ENCODE data around the gene KCNE1. TPM values are rescaled to one million over a fixed set of nuclear protein-coding genes. Genes with fewer than 3 reads are reported as not detected.
A peak's percentile ranks its signal among the peaks of the same experiment; 100 is the strongest.

KCNE1 gene
- total RNA-seq, 2 donors from 2014 or later, result 0.78 to 3.8 TPM

DNA sequence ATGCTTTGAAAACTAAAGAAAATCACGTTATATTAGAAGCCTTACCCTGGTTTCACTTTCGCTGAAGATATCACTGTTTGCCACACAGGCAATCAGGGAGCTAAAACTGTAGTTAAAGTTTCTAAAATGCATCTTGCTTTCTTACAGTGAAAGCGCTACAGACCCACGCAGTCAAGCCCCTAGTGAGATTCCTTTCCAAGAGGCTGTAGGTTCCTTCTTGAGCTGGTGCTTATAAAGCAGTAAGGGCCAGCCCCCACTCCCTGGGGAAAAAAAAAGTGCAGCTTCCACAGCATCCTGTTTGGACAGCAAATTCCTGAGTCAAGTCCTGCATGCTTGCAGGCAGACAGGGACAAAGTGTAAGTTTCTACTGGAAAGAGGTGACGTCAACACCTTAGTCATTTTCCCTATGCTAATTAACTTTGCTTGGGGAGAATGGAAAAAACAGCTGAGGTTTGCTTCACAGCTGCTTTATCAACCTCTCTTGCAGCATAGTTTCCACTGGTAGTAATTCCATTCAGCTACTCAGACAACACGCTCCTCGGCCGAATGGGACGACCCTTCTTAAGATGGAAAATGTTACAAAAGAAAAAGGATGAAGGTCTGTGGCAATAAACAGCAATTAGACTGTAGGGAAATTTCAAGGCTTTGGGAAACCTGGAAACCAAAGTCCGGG, 14.7 kb upstream of the KCNE1 start:
- Histone ChIP-seq H3K36me3 (no peaks in the 10 kb centered on the region), H3K9me3 (peaks cover 0 to 3% of the 10 kb centered on the region in 2 donors), H3K27ac (peak overlapping the region; percentile 84 to 87), H3K27me3 (no peaks in the 10 kb centered on the region), H3K4me3 (peak overlapping the region; percentile 37 to 45), H3K4me1 (peaks cover 0 to 77% of the 10 kb centered on the region in 2 donors)
- TF ChIP-seq, protein P1, sequence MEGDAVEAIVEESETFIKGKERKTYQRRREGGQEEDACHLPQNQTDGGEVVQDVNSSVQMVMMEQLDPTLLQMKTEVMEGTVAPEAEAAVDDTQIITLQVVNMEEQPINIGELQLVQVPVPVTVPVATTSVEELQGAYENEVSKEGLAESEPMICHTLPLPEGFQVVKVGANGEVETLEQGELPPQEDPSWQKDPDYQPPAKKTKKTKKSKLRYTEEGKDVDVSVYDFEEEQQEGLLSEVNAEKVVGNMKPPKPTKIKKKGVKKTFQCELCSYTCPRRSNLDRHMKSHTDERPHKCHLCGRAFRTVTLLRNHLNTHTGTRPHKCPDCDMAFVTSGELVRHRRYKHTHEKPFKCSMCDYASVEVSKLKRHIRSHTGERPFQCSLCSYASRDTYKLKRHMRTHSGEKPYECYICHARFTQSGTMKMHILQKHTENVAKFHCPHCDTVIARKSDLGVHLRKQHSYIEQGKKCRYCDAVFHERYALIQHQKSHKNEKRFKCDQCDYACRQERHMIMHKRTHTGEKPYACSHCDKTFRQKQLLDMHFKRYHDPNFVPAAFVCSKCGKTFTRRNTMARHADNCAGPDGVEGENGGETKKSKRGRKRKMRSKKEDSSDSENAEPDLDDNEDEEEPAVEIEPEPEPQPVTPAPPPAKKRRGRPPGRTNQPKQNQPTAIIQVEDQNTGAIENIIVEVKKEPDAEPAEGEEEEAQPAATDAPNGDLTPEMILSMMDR (IDR thresholded peaks at IDR 0.05), result no peak
- peak; percentile 93 for DNase-seq (ENCODE audit: low spot score)

DNA sequence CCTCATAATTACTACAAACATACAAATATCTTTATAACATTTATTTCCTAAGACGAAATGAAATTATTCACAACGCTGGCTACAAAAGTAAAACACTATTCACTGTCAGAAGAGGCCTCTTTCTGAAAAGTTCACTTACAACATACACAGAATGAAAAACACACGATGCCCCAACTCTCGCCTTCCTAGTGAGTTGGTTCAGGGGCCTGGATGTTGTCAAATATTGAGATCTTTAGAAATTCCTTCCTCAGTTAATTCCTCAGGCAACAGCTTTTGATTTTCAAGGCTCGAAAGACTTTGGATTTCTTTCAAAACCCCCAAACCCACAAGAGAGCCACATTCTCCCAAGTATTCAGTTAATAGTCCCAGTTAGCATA, 14.2 kb upstream of the KCNE1 start:
- DNase-seq (ENCODE audit: low spot score), result no peak
- H3K27me3 ChIP-seq, result no peaks in the 10 kb centered on the region
- peak overlapping the region; percentile 37 to 45 for H3K4me3 ChIP-seq
- TF ChIP-seq, protein P1 (IDR thresholded peaks at IDR 0.05), result no peak
- H3K9me3 ChIP-seq, result peaks cover 0 to 3% of the 10 kb centered on the region in 2 donors
- H3K4me1 ChIP-seq, result peaks cover 0 to 75% of the 10 kb centered on the region in 2 donors
- peaks cover 5% of the 10 kb centered on the region for H3K36me3 ChIP-seq
- peak overlapping the region; percentile 84 to 87 for H3K27ac ChIP-seq

- peaks cover 0 to 73% of the 10 kb centered on the region in 2 donors for H3K4me1 ChIP-seq
Observed at GRCh38 chr21:34524646-34525601, 12.9 kb upstream of the KCNE1 start.

GRCh38 chr21:34523019-34523555, 11.1 kb upstream of the KCNE1 start:
- Histone ChIP-seq H3K4me3 (no peak overlapping the region), H3K27ac (peak overlapping the region in 1 of 2 donors; percentile 33), H3K9me3 (peaks cover 0 to 3% of the 10 kb centered on the region in 2 donors), H3K4me1 (peaks cover 0 to 68% of the 10 kb centered on the region in 2 donors), H3K27me3 (no peaks in the 10 kb centered on the region), H3K36me3 (peaks cover 29% of the 10 kb centered on the region)
- TF ChIP-seq, protein P1 (IDR thresholded peaks at IDR 0.05), result no peak
- no peak for DNase-seq (ENCODE audit: low spot score)

More at GRCh38 chr21:34524646-34525601, 12.9 kb upstream of the KCNE1 start:
- peak overlapping the region in 1 of 2 donors; percentile 45 for H3K4me3 ChIP-seq
- H3K36me3 ChIP-seq, result peaks cover 18% of the 10 kb centered on the region
- peak; percentile 61 for DNase-seq (ENCODE audit: low spot score)
- H3K9me3 ChIP-seq, result peaks cover 0 to 3% of the 10 kb centered on the region in 2 donors
- TF ChIP-seq, protein P1 (IDR thresholded peaks at IDR 0.05), result no peak
- peak overlapping the region; percentile 84 to 87 for H3K27ac ChIP-seq
- H3K27me3 ChIP-seq, result no peaks in the 10 kb centered on the region

DNA sequence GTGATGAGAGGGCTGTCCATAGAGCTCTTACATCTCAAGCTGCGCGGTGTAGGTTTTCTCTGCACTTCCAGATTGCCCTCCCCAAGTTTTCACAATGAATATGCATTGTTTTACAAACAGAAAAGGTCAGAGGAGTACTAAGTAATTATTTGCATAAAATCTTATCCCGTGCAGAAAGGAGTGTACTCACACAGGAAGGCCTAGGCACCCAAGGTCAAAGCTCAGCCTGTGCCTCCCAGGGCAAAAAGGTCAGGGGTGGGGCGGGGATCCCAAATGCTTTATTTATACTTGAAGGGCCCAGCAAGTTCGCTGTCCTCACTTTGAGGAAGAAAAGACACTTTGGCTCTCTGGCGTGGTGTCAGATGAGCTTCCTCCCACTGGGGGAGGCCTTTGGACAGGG, 10.3 kb upstream of the KCNE1 start:
- Histone ChIP-seq H3K27me3 (no peaks in the 10 kb centered on the region), H3K36me3 (peaks cover 36% of the 10 kb centered on the region), H3K9me3 (no peaks in the 10 kb centered on the region), H3K4me1 (peaks cover 0 to 60% of the 10 kb centered on the region in 2 donors), H3K4me3 (no peak overlapping the region), H3K27ac (peak overlapping the region in 1 of 2 donors; percentile 33)
- peak; percentile 58 for DNase-seq (ENCODE audit: low spot score)
- TF ChIP-seq, protein P1 (IDR thresholded peaks at IDR 0.05), result no peak

All from right atrium auricular region (tissue), 2 donors.